ENCODE measurements around the gene SERPINB6.
A peak's percentile ranks its signal among the peaks of the same experiment; 100 is the strongest.
"Not testable (repeated sequence)": the region's sequence is repeated elsewhere in the genome, so short reads cannot be mapped to it uniquely, and the experiment has no call there.

Gene SERPINB6

DNA sequence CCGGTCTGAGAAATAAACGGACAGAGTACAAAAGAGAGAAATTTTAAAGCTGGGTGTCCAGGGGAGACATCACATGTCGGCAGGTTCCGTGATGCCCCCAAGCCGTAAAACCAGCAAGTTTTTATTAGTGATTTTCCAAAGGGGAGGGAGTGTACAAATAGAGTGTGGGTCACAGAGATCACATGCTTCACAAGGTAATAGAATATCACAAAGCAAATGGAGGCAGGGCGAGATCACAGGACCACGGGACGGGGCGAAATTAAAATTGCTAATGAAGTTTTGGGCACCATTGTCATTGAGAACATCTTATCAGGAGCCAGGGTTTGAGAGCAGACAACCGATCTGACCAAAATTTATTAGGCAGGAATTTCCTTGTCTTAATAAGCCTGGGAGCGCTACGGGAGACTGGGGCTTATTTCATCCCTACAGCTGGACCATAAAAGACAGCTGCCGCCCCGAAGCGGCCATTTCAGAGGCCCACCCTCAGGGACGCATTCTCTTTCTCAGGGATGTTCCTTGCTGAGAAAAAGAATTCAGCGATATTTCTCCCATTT is 37.4 kb upstream of the SERPINB6 start:
- not testable (repeated sequence) for H3K4me1 ChIP-seq (ENCODE audit: control insufficient read depth, insufficient read depth, low read length); H3K36me3 ChIP-seq (ENCODE audit: control insufficient read depth, insufficient read depth, low read length); H3K27ac ChIP-seq (ENCODE audit: low read depth, low read length); H3K27me3 ChIP-seq (ENCODE audit: control insufficient read depth, insufficient read depth, low read length); H3K9ac ChIP-seq (ENCODE audit: low read length); H3K4me3 ChIP-seq (ENCODE audit: low read length)

DNA sequence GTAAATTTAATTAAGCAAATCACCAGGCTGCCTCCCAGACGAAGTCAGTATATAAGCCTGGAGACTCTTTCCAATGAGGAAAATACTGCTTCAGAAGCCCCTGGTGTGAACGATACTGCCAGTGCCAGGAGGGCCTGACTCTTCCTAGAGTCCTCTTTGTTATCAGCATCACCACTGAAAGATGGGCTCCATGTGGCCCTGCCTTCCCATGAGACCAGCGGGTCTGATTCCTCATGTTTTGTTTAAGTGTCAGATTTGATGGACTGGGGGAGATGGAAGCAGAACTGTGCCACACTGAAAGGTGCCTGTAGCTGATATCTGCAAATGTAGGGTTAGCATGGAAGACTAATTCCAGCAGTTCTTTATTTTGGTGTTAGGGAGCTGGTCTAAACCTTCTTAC is 36.2 kb upstream of the SERPINB6 start:
- Histone ChIP-seq H3K36me3 (ENCODE audit: control insufficient read depth, insufficient read depth, low read length) (peaks cover 6% of the 10 kb centered on the region), H3K4me1 (ENCODE audit: control insufficient read depth, insufficient read depth, low read length) (no peaks in the 10 kb centered on the region), H3K27me3 (ENCODE audit: control insufficient read depth, insufficient read depth, low read length) (no peaks in the 10 kb centered on the region), H3K4me3 (ENCODE audit: low read length) (no peak overlapping the region), H3K9ac (ENCODE audit: low read length) (no peak overlapping the region), H3K27ac (ENCODE audit: low read depth, low read length) (no peak overlapping the region)

- H3K9ac ChIP-seq (ENCODE audit: low read length): no peak overlapping the region
- peaks cover 5% of the 10 kb centered on the region for H3K36me3 ChIP-seq (ENCODE audit: control insufficient read depth, insufficient read depth, low read length)
- H3K27me3 ChIP-seq (ENCODE audit: control insufficient read depth, insufficient read depth, low read length): no peaks in the 10 kb centered on the region
- no peak overlapping the region for H3K4me3 ChIP-seq (ENCODE audit: low read length)
- no peaks in the 10 kb centered on the region for H3K4me1 ChIP-seq (ENCODE audit: control insufficient read depth, insufficient read depth, low read length)
- H3K27ac ChIP-seq (ENCODE audit: low read depth, low read length): no peak overlapping the region
Measured at GRCh38 chr6:3006476-3006875, 35.1 kb upstream of the SERPINB6 start.

DNA sequence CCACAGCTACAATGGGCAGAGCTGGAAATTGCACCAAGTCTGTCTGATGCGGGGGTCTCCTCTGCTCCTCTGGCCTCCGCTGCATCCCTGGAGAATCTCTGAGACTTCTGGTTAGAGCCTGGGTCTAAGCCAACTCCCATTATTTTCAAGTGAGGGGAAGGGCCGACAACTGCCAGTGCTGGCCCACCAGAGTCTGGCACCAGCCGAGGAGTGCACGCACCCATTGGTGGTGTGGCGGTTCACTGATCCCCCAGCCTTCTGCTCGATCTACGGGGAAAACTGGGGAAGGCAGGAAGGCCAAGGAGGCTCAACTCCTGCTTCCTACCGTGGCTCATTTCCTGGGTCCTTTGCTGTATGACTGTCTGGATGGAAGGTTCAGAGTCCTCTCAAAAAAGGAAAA is 34.5 kb upstream of the SERPINB6 start:
- H3K27ac ChIP-seq (ENCODE audit: low read depth, low read length): no peak overlapping the region
- H3K4me3 ChIP-seq (ENCODE audit: low read length): no peak overlapping the region
- H3K36me3 ChIP-seq (ENCODE audit: control insufficient read depth, insufficient read depth, low read length): peaks cover 5% of the 10 kb centered on the region
- no peaks in the 10 kb centered on the region for H3K4me1 ChIP-seq (ENCODE audit: control insufficient read depth, insufficient read depth, low read length)
- H3K27me3 ChIP-seq (ENCODE audit: control insufficient read depth, insufficient read depth, low read length): no peaks in the 10 kb centered on the region
- no peak overlapping the region for H3K9ac ChIP-seq (ENCODE audit: low read length)

- Histone ChIP-seq H3K27me3 (ENCODE audit: control insufficient read depth, insufficient read depth, low read length) (no peaks in the 10 kb centered on the region), H3K4me1 (ENCODE audit: control insufficient read depth, insufficient read depth, low read length) (no peaks in the 10 kb centered on the region), H3K27ac (ENCODE audit: low read depth, low read length) (no peak overlapping the region), H3K9ac (ENCODE audit: low read length) (no peak overlapping the region), H3K36me3 (ENCODE audit: control insufficient read depth, insufficient read depth, low read length) (no peaks in the 10 kb centered on the region), H3K4me3 (ENCODE audit: low read length) (no peak overlapping the region)
Measured at GRCh38 chr6:3005077-3005476, 33.7 kb upstream of the SERPINB6 start.

- not testable (repeated sequence) for H3K27ac ChIP-seq (ENCODE audit: low read depth, low read length); H3K27me3 ChIP-seq (ENCODE audit: control insufficient read depth, insufficient read depth, low read length); H3K9ac ChIP-seq (ENCODE audit: low read length); H3K36me3 ChIP-seq (ENCODE audit: control insufficient read depth, insufficient read depth, low read length); H3K4me1 ChIP-seq (ENCODE audit: control insufficient read depth, insufficient read depth, low read length); H3K4me3 ChIP-seq (ENCODE audit: low read length)
Measured at GRCh38 chr6:3003226-3003625, 31.9 kb upstream of the SERPINB6 start.

GRCh38 chr6:3001773-3002293 is 30.5 kb upstream of the SERPINB6 start:
- peaks cover 8% of the 10 kb centered on the region for H3K4me1 ChIP-seq (ENCODE audit: control insufficient read depth, insufficient read depth, low read length)
- no peak overlapping the region for H3K9ac ChIP-seq (ENCODE audit: low read length)
- no peaks in the 10 kb centered on the region for H3K36me3 ChIP-seq (ENCODE audit: control insufficient read depth, insufficient read depth, low read length)
- no peaks in the 10 kb centered on the region for H3K27me3 ChIP-seq (ENCODE audit: control insufficient read depth, insufficient read depth, low read length)
- H3K27ac ChIP-seq (ENCODE audit: low read depth, low read length): no peak overlapping the region
- H3K4me3 ChIP-seq (ENCODE audit: low read length): no peak overlapping the region

- no peak overlapping the region for H3K9ac ChIP-seq (ENCODE audit: low read length)
- no peaks in the 10 kb centered on the region for H3K36me3 ChIP-seq (ENCODE audit: control insufficient read depth, insufficient read depth, low read length)
- no peaks in the 10 kb centered on the region for H3K27me3 ChIP-seq (ENCODE audit: control insufficient read depth, insufficient read depth, low read length)
- H3K4me3 ChIP-seq (ENCODE audit: low read length): no peak overlapping the region
- peaks cover 8% of the 10 kb centered on the region for H3K4me1 ChIP-seq (ENCODE audit: control insufficient read depth, insufficient read depth, low read length)
- no peak overlapping the region for H3K27ac ChIP-seq (ENCODE audit: low read depth, low read length)
Measured at GRCh38 chr6:3001146-3001772, 29.9 kb upstream of the SERPINB6 start.

GRCh38 chr6:2999618-3000557 is 28.5 kb upstream of the SERPINB6 start, which contains the start of gene NQO2:
Gene NQO2 (plus strand): TSS chr6:2999894. CDS start chr6:3006553, 6,659 bp downstream.
- Histone ChIP-seq H3K4me3 (ENCODE audit: low read length) (peak within 1 kb of the TSS; percentile 87), H3K27ac (ENCODE audit: low read depth, low read length) (peak within 1 kb of the TSS; percentile 83), H3K9ac (ENCODE audit: low read length) (peak within 1 kb of the TSS; percentile 84), H3K36me3 (ENCODE audit: control insufficient read depth, insufficient read depth, low read length) (no peaks in the 10 kb centered on the region), H3K4me1 (ENCODE audit: control insufficient read depth, insufficient read depth, low read length) (peaks cover 8% of the 10 kb centered on the region), H3K27me3 (ENCODE audit: control insufficient read depth, insufficient read depth, low read length) (no peaks in the 10 kb centered on the region)

DNA sequence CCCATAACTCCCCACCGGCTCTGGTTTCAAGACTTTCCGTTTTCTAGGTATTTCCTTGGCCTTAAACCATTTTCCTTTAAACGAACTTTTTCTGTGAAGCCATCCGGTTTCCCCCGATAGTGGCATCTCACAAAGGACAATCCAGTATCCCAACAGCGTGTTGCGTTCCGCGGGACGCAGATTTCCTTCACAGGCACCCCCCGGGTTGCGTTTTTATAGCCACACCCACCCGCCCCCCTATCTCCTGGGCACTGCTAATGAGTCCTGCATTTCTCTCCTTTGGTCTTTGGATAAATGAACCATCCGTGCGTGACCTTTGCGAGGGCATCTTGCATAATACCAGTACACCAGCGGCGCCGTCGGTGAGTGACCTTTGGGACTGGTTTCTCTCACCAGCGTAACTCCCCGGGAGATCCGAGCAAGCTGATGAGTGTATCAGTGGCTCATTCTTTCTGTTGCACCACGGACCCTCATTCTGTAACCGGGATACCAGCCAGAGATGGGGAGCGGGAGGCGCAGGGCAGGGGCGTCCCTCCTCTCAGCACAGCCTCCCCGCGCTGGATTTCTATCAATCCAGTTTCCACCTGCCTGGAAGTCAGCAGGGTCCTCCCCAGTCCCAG is 27.7 kb upstream of the SERPINB6 start:
- no peaks in the 10 kb centered on the region for H3K36me3 ChIP-seq (ENCODE audit: control insufficient read depth, insufficient read depth, low read length)
- H3K27me3 ChIP-seq (ENCODE audit: control insufficient read depth, insufficient read depth, low read length): no peaks in the 10 kb centered on the region
- H3K27ac ChIP-seq (ENCODE audit: low read depth, low read length): peak overlapping the region; percentile 83
- peak overlapping the region; percentile 87 for H3K4me3 ChIP-seq (ENCODE audit: low read length)
- peaks cover 8% of the 10 kb centered on the region for H3K4me1 ChIP-seq (ENCODE audit: control insufficient read depth, insufficient read depth, low read length)
- no peak overlapping the region for H3K9ac ChIP-seq (ENCODE audit: low read length)

- not testable (repeated sequence) for H3K4me1 ChIP-seq (ENCODE audit: control insufficient read depth, insufficient read depth, low read length); H3K27me3 ChIP-seq (ENCODE audit: control insufficient read depth, insufficient read depth, low read length); H3K9ac ChIP-seq (ENCODE audit: low read length); H3K36me3 ChIP-seq (ENCODE audit: control insufficient read depth, insufficient read depth, low read length)
- Histone ChIP-seq H3K27ac (ENCODE audit: low read depth, low read length) (peak overlapping the region; percentile 83), H3K4me3 (ENCODE audit: low read length) (peak overlapping the region; percentile 87)
Measured at GRCh38 chr6:2998249-2998997, 27.1 kb upstream of the SERPINB6 start.
